GM10248 (cell line): ENCODE results near the gene LGALS3.

ENCODE experiments used
- CTCF ChIA-PET: fragments of 300-600 bp; sonication (Branson Sonifier 250); formaldehyde crosslinking; extraction: SDS; loops from one replicate; lab custom pipeline; 2021; ENCODE audit warnings: antibody characterized with exemption; lab: Yijun Ruan, JAX
- POLR2A ChIA-PET: fragments of 350-650 bp; sonication (Branson Sonifier 250); formaldehyde crosslinking; extraction: SDS; loops from one replicate; lab custom pipeline; 2020; ENCODE audit warnings: antibody characterized with exemption; lab: Yijun Ruan, JAX
- DNase-seq: peaks from one replicate; pipeline ENCODE4 v3.0.0; 2012; ENCODE audit errors: extremely low spot score
- TF ChIP-seq, protein P1 (sequence below): IDR thresholded peaks from 2 replicates; pipeline ENCODE4 v1.5.1; 2012; ENCODE audit warnings: mild to moderate bottlenecking, low read depth; ENCODE audit errors: extremely low read depth, missing control alignments, control extremely low read depth

LGALS3 gene

GRCh38 chr14:55102141-55102621 is 26.9 kb upstream of the LGALS3 start:
- ChIA-PET POLR2A (no interaction called here), CTCF (interaction anchor here (1.1 to 3.2 kb wide), 9 partner anchors 10 to 111 kb away, joined by 3 to 30 read pairs (median 4); partner anchors contain the start of genes DLGAP5, LGALS3 and MAPK1IP1L)
- DNase-seq = peak; percentile 77
- TF ChIP-seq, protein P1, sequence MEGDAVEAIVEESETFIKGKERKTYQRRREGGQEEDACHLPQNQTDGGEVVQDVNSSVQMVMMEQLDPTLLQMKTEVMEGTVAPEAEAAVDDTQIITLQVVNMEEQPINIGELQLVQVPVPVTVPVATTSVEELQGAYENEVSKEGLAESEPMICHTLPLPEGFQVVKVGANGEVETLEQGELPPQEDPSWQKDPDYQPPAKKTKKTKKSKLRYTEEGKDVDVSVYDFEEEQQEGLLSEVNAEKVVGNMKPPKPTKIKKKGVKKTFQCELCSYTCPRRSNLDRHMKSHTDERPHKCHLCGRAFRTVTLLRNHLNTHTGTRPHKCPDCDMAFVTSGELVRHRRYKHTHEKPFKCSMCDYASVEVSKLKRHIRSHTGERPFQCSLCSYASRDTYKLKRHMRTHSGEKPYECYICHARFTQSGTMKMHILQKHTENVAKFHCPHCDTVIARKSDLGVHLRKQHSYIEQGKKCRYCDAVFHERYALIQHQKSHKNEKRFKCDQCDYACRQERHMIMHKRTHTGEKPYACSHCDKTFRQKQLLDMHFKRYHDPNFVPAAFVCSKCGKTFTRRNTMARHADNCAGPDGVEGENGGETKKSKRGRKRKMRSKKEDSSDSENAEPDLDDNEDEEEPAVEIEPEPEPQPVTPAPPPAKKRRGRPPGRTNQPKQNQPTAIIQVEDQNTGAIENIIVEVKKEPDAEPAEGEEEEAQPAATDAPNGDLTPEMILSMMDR = no peak

DNA sequence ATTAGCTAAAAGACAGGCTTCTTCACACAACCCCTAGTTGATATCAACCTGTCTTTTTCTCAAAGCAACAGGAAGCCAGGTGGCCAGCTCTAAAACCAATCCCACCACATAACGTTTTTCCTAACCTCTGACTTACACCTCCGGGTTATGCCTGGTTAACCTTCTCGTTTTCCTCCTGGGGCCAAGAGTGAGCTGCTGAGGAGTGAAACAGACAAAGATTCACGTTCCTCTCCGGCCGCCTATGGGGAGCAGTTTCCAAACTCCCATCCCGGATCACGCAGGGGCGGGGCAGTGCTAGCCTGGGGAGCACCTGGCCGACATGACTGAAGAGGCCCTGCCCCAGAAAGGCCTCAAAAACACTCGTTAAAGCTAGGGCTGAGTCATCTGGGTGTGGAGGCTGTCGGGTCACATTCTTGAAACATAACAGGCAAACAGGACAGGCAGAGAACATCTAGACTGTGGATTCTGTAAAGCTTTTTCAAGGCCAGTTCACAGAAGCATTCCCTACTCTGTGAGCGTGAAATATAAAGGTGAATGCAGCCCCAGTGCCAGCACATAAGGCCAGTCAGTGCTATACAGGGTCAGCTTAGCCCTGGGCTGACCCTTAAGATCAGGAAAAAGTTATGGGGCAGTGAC is 25.9 kb upstream of the LGALS3 start:
- TF ChIP-seq, protein P1 = no peak
- ChIA-PET POLR2A (no interaction called here), CTCF (interaction anchor here (0.8 to 3.2 kb wide), 13 partner anchors 11 to 110 kb away, joined by 3 to 30 read pairs (median 4); partner anchors contain the start of genes DLGAP5, LGALS3 and MAPK1IP1L)
- DNase-seq = peak; percentile 59

- CTCF ChIA-PET = interaction anchor here (1.0 to 3.2 kb wide), 6 partner anchors 12 to 57 kb away, joined by 3 to 30 read pairs (median 6); partner anchors contain the start of gene MAPK1IP1L
- POLR2A ChIA-PET = no interaction called here
- no peak for DNase-seq
- TF ChIP-seq, protein P1 = no peak
Observed at GRCh38 chr14:55103971-55104954, 24.8 kb upstream of the LGALS3 start.

DNA sequence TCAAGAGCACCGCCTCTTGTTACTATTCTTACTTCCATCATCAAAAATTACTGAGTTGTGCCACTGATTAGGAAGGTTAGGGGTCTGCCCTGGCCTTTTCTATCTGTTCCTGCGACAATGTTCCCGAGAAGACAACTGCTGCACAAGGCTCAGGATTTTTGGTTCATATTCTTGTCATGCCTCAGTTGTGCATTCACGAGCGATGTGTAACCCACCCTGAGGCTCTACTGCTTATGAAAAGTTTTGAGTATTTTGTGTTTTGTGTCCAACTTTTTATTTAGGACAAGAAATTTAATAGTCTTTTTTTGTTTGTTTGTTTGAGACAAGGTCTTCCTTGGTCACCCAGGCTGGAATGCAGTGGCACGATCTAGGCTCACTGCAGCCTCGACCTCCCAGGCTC is 23.1 kb upstream of the LGALS3 start:
- DNase-seq = no peak
- CTCF ChIA-PET = interaction anchor here (0.8 to 1.3 kb wide), 2 partner anchors 9 to 16 kb away, joined by 3 to 4 read pairs; no protein-coding TSS in a partner anchor
- TF ChIP-seq, protein P1 = no peak
- POLR2A ChIA-PET = no interaction called here

- TF ChIP-seq, protein P1 = no peak
- peak; percentile 68 for DNase-seq
- ChIA-PET CTCF (interaction anchor here (0.7 to 1.5 kb wide), 4 partner anchors 8 to 53 kb away, joined by 3 to 5 read pairs (median 4); no protein-coding TSS in a partner anchor), POLR2A (interaction anchor here (0.6 to 0.8 kb wide), 2 partner anchors 175 to 438 kb away, joined by 3 to 4 read pairs; no protein-coding TSS in a partner anchor)
Observed at GRCh38 chr14:55107766-55108554, 21.1 kb upstream of the LGALS3 start.

DNA sequence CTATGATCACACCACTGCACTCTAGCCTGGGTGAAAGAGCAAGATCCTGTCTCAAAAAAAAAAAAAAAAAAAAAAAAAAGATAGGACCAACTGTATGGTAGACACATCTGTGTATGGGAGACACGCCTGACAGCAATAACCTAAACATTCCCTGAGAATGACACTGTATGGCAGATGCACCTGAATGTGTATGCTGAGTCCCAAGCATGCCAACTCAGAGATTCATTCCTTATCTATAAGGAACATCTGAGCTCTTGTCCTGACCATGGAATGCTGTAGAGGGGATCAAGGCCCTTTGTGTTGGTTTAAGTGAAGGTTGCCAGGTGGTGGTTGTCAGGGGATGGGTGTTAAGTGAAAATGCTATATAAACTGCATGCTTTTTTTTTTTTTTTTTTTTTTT is 19.2 kb upstream of the LGALS3 start:
- TF ChIP-seq, protein P1 = no peak
- DNase-seq = no peak
- ChIA-PET POLR2A (interaction anchor here (0.6 kb wide), 1 partner anchor 59 kb away, joined by 6 read pairs; no protein-coding TSS in a partner anchor), CTCF (interaction anchor here (1.2 to 1.5 kb wide), 2 partner anchors 12 to 51 kb away, joined by 3 to 4 read pairs; no protein-coding TSS in a partner anchor)
